Lower lobe of right lung (tissue), 2 donors: ENCODE data around the gene GET4. TPM values are rescaled to one million over a fixed set of nuclear protein-coding genes. Genes with fewer than 3 reads are reported as not detected.
A peak's percentile ranks its signal among the peaks of the same experiment; 100 is the strongest.

ENCODE experiments used
- ATAC-seq, 2 donors: fragments of 200-7000 bp; cut with Tn5 transposase; one replicate each; pipeline ENCODE4 v1.9.1; 2020 to 2022; ENCODE audit warnings: mild to moderate bottlenecking in 2 of 2, moderate library complexity in 2 of 2
- DNase-seq: peaks from one replicate; pipeline ENCODE4 v3.0.0-alpha.2; 2020
- H3K27ac ChIP-seq: fragments of 200-600 bp; one replicate; pipeline ENCODE4 v1.8.0; 2022
- H3K27me3 ChIP-seq: fragments of 200-600 bp; one replicate; pipeline ENCODE4 v1.8.0; 2022; ENCODE audit warnings: low read depth
- H3K36me3 ChIP-seq: fragments of 200-600 bp; one replicate; pipeline ENCODE4 v1.8.0; 2022; ENCODE audit warnings: mild to moderate bottlenecking
- H3K4me1 ChIP-seq: fragments of 200-600 bp; one replicate; pipeline ENCODE4 v1.8.0; 2022
- H3K4me3 ChIP-seq: fragments of 200-600 bp; one replicate; pipeline ENCODE4 v1.8.0; 2022; ENCODE audit warnings: mild to moderate bottlenecking
- H3K9me3 ChIP-seq: fragments of 200-600 bp; one replicate; pipeline ENCODE4 v1.8.0; 2022
- intact Hi-C: fragments of 100-400 bp; cut with DNase I; formaldehyde crosslinking; loops from one replicate; pipeline ENCODE4 v1.11.0; 2022
- total RNA-seq: library from RNA; stranded (reverse); fragmentation: NEBNext Ultra II Directional; extraction: Animal tissue kit (Norgen Biotek cat#: 25700); gene quantifications from one replicate; pipeline ENCODE4 v1.2.1, GENCODE V29; 2021
- TF ChIP-seq, protein P1 (sequence below): fragments of 200-600 bp; IDR thresholded peaks from one replicate; pipeline ENCODE4 v1.8.0; 2022; ENCODE audit warnings: antibody characterized with exemption, mild to moderate bottlenecking
- donor health status: DM: no; HTN: yes; CAD: no; lungs with severe emphysema.

GET4 gene
- total RNA-seq, 1 donor from 2014 or later, result 31.7 TPM

DNA sequence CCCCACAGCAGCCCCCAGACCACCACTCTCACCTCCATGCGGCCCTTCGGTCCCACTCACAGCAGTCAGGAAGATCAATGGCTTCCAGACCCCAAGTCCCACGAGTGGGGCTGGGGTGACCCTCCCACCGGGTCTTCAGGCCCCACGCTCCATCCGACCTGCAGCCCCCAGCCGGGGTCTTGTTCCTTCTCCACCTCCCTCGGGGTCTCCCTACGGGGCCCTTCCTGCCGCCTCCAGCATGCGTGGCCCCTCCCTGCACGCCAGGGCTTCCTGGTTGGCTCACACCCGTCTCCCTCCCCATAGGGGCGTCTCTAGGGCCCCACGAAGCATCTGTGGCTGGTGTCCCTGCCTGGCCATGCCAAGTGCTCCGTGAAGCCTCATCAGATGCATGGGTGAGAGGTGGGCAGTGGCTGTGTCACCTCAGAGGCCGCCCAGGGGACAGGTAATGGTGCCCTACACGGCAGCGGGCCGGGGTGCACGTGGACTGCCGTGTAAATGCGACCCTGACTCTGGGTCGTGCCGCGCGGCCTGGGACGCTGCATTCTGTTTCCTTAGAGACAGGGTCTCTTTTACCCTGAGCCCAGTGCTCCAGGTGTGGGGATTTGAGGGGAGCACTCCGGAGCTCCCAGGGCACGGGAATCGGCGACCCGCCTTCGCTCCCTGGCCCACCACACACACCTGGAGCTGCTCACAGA is 58.3 kb downstream of the GET4 start:
- TF ChIP-seq, protein P1, sequence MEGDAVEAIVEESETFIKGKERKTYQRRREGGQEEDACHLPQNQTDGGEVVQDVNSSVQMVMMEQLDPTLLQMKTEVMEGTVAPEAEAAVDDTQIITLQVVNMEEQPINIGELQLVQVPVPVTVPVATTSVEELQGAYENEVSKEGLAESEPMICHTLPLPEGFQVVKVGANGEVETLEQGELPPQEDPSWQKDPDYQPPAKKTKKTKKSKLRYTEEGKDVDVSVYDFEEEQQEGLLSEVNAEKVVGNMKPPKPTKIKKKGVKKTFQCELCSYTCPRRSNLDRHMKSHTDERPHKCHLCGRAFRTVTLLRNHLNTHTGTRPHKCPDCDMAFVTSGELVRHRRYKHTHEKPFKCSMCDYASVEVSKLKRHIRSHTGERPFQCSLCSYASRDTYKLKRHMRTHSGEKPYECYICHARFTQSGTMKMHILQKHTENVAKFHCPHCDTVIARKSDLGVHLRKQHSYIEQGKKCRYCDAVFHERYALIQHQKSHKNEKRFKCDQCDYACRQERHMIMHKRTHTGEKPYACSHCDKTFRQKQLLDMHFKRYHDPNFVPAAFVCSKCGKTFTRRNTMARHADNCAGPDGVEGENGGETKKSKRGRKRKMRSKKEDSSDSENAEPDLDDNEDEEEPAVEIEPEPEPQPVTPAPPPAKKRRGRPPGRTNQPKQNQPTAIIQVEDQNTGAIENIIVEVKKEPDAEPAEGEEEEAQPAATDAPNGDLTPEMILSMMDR, result no peak
- DNase-seq (peak; percentile 21), ATAC-seq (no peak)
- H3K27me3 ChIP-seq, result no peaks in the 10 kb centered on the region
- H3K4me3 ChIP-seq, result no peak overlapping the region
- no peaks in the 10 kb centered on the region for H3K36me3 ChIP-seq
- no peaks in the 10 kb centered on the region for H3K4me1 ChIP-seq
- intact Hi-C loops, result no loop called here
- no peaks in the 10 kb centered on the region for H3K9me3 ChIP-seq
- H3K27ac ChIP-seq, result no peak overlapping the region

DNA sequence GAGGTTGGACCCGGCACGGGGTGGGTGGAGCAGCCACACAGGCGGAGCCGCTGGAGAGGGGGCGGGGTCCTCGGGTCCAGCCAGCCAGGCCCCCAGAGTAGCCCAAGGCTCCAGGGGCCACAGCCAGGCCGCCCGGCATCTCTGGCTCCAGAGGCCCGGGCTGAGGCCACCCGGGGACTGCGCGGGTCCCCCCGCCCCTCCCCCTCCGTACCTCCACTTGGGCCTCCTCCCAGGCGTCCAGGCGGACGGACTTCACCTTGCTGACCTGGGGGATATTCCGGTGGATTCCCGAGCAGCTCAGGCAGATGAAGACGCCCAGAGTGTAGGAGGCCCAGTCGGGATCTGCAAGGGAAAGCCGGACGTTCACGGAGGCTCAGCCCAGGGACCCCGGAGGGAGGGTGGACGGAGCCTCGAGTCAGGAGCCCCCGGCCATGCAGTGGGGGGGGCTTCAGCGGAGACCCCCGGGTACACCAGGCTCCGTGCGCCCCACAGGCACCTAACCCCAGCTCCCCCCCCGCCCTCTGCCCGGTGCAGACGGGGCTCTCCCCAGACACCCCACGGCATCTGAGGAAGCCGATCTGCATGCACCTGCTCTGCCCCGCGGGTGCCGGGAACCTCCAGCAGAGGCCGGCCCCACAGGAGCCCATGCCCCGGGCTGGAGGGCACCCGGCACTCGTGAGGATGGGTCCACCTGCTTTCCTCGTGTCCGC is 59.0 kb downstream of the GET4 start:
- H3K36me3 ChIP-seq, result no peaks in the 10 kb centered on the region
- DNase-seq, result peak; percentile 34
- TF ChIP-seq, protein P1, result no peak
- intact Hi-C loops, result no loop called here
- H3K27ac ChIP-seq, result no peak overlapping the region
- no peaks in the 10 kb centered on the region for H3K4me1 ChIP-seq
- no peak overlapping the region for H3K4me3 ChIP-seq
- H3K27me3 ChIP-seq, result no peaks in the 10 kb centered on the region
- ATAC-seq, result peak; percentile 6 to 16
- no peaks in the 10 kb centered on the region for H3K9me3 ChIP-seq

DNA sequence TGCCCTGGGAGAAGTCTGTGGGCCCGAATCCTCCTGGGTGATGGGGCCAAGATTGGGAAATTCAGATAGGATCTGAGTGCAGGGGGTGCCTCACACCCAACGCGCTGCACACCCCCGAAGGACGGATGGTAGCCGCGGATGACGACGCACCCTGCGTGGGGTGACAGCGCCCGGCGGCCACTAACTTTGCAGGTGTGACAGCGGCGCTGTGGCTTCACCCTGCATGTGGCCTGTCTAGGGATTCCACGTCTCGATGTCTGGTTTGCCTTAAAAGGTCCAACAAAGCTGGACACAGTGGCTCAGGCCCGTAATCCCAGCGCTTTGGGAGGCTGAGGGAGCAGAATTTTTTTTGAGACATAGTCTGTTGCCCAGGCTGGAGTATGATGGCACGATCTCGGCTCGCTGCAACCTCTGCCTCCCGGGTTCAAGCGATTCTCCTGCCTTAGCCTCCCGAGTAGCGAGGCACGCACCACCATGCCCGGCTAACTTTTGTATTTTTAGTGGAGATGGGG is 59.6 kb downstream of the GET4 start:
- Histone ChIP-seq H3K4me1 (no peaks in the 10 kb centered on the region), H3K4me3 (no peak overlapping the region), H3K27ac (no peak overlapping the region), H3K9me3 (no peaks in the 10 kb centered on the region), H3K36me3 (no peaks in the 10 kb centered on the region), H3K27me3 (no peaks in the 10 kb centered on the region)
- TF ChIP-seq, protein P1, result no peak
- DNase-seq (peak; percentile 22), ATAC-seq (no peak)
- intact Hi-C loops, result no loop called here

DNA sequence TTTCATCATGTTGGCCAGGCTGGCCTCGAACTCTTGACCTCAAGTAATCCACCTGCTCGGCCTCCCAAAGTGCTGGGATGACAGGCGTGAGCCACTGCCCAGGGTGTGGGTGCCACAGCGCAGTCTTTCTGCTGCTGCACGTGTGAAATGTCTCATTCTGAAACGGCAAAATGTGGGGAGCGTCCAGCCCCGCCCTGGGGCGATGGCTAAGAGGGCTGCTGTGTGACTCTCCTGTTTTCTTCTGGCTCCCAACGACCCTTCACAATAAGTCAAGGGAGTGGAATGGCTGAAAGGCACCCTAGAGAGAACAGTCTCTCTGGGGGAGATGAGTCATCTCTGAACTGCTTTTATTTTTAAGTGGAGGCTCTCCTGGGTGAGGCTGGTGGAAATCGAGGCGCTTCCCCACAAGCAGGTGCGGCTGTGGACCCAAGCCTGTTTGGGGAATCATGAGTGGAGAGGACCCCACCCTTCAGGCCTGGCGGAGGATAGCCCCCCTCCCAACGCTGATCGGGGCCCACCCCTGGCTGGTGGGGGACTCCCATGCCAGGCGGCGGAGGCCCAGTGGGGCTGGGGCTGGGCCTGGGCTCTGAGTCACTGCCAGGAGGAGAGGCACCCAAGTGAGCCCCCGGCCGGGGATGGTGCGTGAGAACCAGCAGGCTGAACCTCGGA is 60.2 kb downstream of the GET4 start:
- Histone ChIP-seq H3K9me3 (no peaks in the 10 kb centered on the region), H3K27ac (no peak overlapping the region), H3K4me3 (no peak overlapping the region), H3K36me3 (no peaks in the 10 kb centered on the region), H3K27me3 (no peaks in the 10 kb centered on the region), H3K4me1 (no peaks in the 10 kb centered on the region)
- intact Hi-C loops, result no loop called here
- TF ChIP-seq, protein P1, result no peak
- ATAC-seq (peak; percentile 21 to 34), DNase-seq (peak; percentile 43)

GRCh38 chr7:937856-938484 is 61.6 kb downstream of the GET4 start:
- no peaks in the 10 kb centered on the region for H3K27me3 ChIP-seq
- H3K9me3 ChIP-seq, result no peaks in the 10 kb centered on the region
- intact Hi-C loops, result no loop called here
- ATAC-seq (no peak), DNase-seq (peak; percentile 10)
- no peaks in the 10 kb centered on the region for H3K36me3 ChIP-seq
- H3K27ac ChIP-seq, result no peak overlapping the region
- TF ChIP-seq, protein P1, result no peak
- H3K4me3 ChIP-seq, result no peak overlapping the region
- H3K4me1 ChIP-seq, result no peaks in the 10 kb centered on the region
